ENCODE results near the gene ALDH1B1. TPM values are rescaled to one million over a fixed set of nuclear protein-coding genes. Genes with fewer than 3 reads are reported as not detected.

Gene ALDH1B1
- total and polyA plus RNA-seq, 2 experiments from 2014 or later = 26.9 to 39.5 TPM

DNA sequence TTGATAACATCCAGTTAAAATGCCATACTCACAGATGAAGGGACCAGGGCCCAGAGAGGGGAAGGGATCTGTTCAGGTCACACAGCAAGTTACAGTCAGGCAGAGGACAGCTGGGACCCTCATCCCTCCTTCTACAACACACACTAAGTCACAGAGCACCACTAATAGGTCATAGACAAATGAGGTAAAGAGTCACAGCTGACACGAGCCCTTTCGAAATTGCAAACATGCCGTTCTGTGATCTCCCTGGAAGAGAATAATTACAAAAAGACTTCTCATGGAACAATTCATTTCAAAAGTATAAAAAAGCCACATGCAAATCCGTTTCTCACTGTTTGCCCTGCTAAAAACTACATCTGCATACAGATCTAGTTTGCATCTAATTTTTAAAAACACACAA, 16.2 kb downstream of the ALDH1B1 start:
- H3K27ac ChIP-seq = no peak overlapping the region
- H3K27me3 ChIP-seq (replicated peaks; ENCODE audit: insufficient read depth) = peaks cover 28% of the 10 kb centered on the region
- no peak overlapping the region for H3K9ac ChIP-seq
- DNase-seq = no peak
- no peak overlapping the region for H3K4me2 ChIP-seq (ENCODE audit: unreplicated experiment)
- TF ChIP-seq EZH2phosphoT487 (IDR thresholded peaks at IDR 0.05; ENCODE audit: insufficient read depth, low read depth) = no peak
- TF ChIP-seq EZH2 (IDR thresholded peaks at IDR 0.05; ENCODE audit: insufficient read depth, poor library complexity, severe bottlenecking) = no peak
- H3K9me2 ChIP-seq (ENCODE audit: insufficient read depth) = no peaks in the 10 kb centered on the region
- no peak overlapping the region for H2AFZ ChIP-seq
- WGBS, 2 experiments (ENCODE audit: low coverage in 1 of 2, low lambda C conversion rate in 2 of 2, missing lambda C conversion rate in 2 of 2) = 21 to 25% methylated on average over 4 of the region's 4 CpGs
- H3F3A ChIP-seq (ENCODE audit: insufficient read depth) = no peaks in the 10 kb centered on the region
- H3K9me3 ChIP-seq (ENCODE audit: low read depth) = no peaks in the 10 kb centered on the region
- H3K36me3 ChIP-seq (ENCODE audit: low read depth) = no peaks in the 10 kb centered on the region
- peaks cover 6% of the 10 kb centered on the region; the same call in 1 of the 2 replicates for H3K4me1 ChIP-seq (ENCODE audit: insufficient read depth)
- in situ Hi-C loops (cut with MboI) = no loop called here
- H3K4me3 ChIP-seq = no peak overlapping the region
- no peaks in the 10 kb centered on the region for H4K20me1 ChIP-seq (ENCODE audit: insufficient read depth)
- H3K79me2 ChIP-seq (ENCODE audit: insufficient read depth) = no peaks in the 10 kb centered on the region

- H4K20me1 ChIP-seq (ENCODE audit: insufficient read depth) = no peaks in the 10 kb centered on the region
- no peaks in the 10 kb centered on the region for H3K9me2 ChIP-seq (ENCODE audit: insufficient read depth)
- H3K4me2 ChIP-seq (ENCODE audit: unreplicated experiment) = no peak overlapping the region
- no peak overlapping the region for H3K9ac ChIP-seq
- no peak overlapping the region for H3K27ac ChIP-seq
- H3K4me1 ChIP-seq (ENCODE audit: insufficient read depth) = no peaks in the 10 kb centered on the region
- H3K36me3 ChIP-seq (ENCODE audit: low read depth) = no peaks in the 10 kb centered on the region
- H3K4me3 ChIP-seq = no peak overlapping the region
- WGBS, 2 experiments (ENCODE audit: low coverage in 1 of 2, low lambda C conversion rate in 2 of 2, missing lambda C conversion rate in 2 of 2) = 28 to 37% methylated on average over 6 of the region's 6 CpGs
- in situ Hi-C loops (cut with MboI) = no loop called here
- DNase-seq = no peak
- no peaks in the 10 kb centered on the region for H3K79me2 ChIP-seq (ENCODE audit: insufficient read depth)
- H3K27me3 ChIP-seq (replicated peaks; ENCODE audit: insufficient read depth) = peaks cover 33% of the 10 kb centered on the region
- TF ChIP-seq EZH2 (IDR thresholded peaks at IDR 0.05; ENCODE audit: insufficient read depth, poor library complexity, severe bottlenecking) (no peak), EZH2phosphoT487 (IDR thresholded peaks at IDR 0.05; ENCODE audit: insufficient read depth, low read depth) (no peak)
- H3F3A ChIP-seq (ENCODE audit: insufficient read depth) = no peaks in the 10 kb centered on the region
- no peak overlapping the region for H2AFZ ChIP-seq
- H3K9me3 ChIP-seq (ENCODE audit: low read depth) = no peaks in the 10 kb centered on the region
Observed at GRCh38 chr9:38412751-38413150, 20.2 kb downstream of the ALDH1B1 start.

GRCh38 chr9:38413283-38413682, 20.8 kb downstream of the ALDH1B1 start:
- in situ Hi-C loops (cut with MboI) = no loop called here
- Histone ChIP-seq H3K9me2 (ENCODE audit: insufficient read depth) (no peaks in the 10 kb centered on the region), H3K9ac (no peak overlapping the region), H3K27me3 (replicated peaks; ENCODE audit: insufficient read depth) (peaks cover 33% of the 10 kb centered on the region), H3K27ac (no peak overlapping the region), H3K9me3 (ENCODE audit: low read depth) (no peaks in the 10 kb centered on the region), H3K4me1 (ENCODE audit: insufficient read depth) (no peaks in the 10 kb centered on the region), H3F3A (ENCODE audit: insufficient read depth) (no peaks in the 10 kb centered on the region), H3K79me2 (ENCODE audit: insufficient read depth) (no peaks in the 10 kb centered on the region), H3K36me3 (ENCODE audit: low read depth) (no peaks in the 10 kb centered on the region), H4K20me1 (ENCODE audit: insufficient read depth) (no peaks in the 10 kb centered on the region), H2AFZ (no peak overlapping the region), H3K4me3 (no peak overlapping the region), H3K4me2 (ENCODE audit: unreplicated experiment) (no peak overlapping the region)
- 72 to 76% methylated on average over 7 of the region's 7 CpGs for WGBS, 2 experiments (ENCODE audit: low coverage in 1 of 2, low lambda C conversion rate in 2 of 2, missing lambda C conversion rate in 2 of 2)
- no peak for TF ChIP-seq EZH2 (IDR thresholded peaks at IDR 0.05; ENCODE audit: insufficient read depth, poor library complexity, severe bottlenecking)
- no peak for TF ChIP-seq EZH2phosphoT487 (IDR thresholded peaks at IDR 0.05; ENCODE audit: insufficient read depth, low read depth)
- DNase-seq = no peak

- H3K4me1 ChIP-seq (ENCODE audit: insufficient read depth) = no peaks in the 10 kb centered on the region
- no peaks in the 10 kb centered on the region for H4K20me1 ChIP-seq (ENCODE audit: insufficient read depth)
- H3K27ac ChIP-seq = no peak overlapping the region
- WGBS, 2 experiments (ENCODE audit: low coverage in 1 of 2, low lambda C conversion rate in 2 of 2, missing lambda C conversion rate in 2 of 2) = 8 to 11% methylated on average over 24 of the region's 24 CpGs
- H3K9me2 ChIP-seq (ENCODE audit: insufficient read depth) = no peaks in the 10 kb centered on the region
- no peak overlapping the region for H3K4me3 ChIP-seq
- peaks cover 33% of the 10 kb centered on the region for H3K27me3 ChIP-seq (replicated peaks; ENCODE audit: insufficient read depth)
- no peak overlapping the region for H2AFZ ChIP-seq
- no peaks in the 10 kb centered on the region for H3K9me3 ChIP-seq (ENCODE audit: low read depth)
- no peak for DNase-seq
- H3K79me2 ChIP-seq (ENCODE audit: insufficient read depth) = no peaks in the 10 kb centered on the region
- TF ChIP-seq EZH2 (IDR thresholded peaks at IDR 0.05; ENCODE audit: insufficient read depth, poor library complexity, severe bottlenecking) (no peak), EZH2phosphoT487 (IDR thresholded peaks at IDR 0.05; ENCODE audit: insufficient read depth, low read depth) (no peak)
- in situ Hi-C loops (cut with MboI) = no loop called here
- no peaks in the 10 kb centered on the region for H3K36me3 ChIP-seq (ENCODE audit: low read depth)
- no peak overlapping the region for H3K4me2 ChIP-seq (ENCODE audit: unreplicated experiment)
- no peak overlapping the region for H3K9ac ChIP-seq
- no peaks in the 10 kb centered on the region for H3F3A ChIP-seq (ENCODE audit: insufficient read depth)
Observed at GRCh38 chr9:38414040-38414723, 21.7 kb downstream of the ALDH1B1 start.
